Epidermal melanocyte (primary cell): Measurements from ENCODE around the gene CIAPIN1.
A peak's percentile ranks its signal among the peaks of the same experiment; 100 is the strongest.
"Not testable (repeated sequence)": the region's sequence is repeated elsewhere in the genome, so short reads cannot be mapped to it uniquely, and the experiment has no call there.

Source experiments
- DNase-seq: peaks from one replicate; pipeline ENCODE4 v3.0.0; 2011; ENCODE audit warnings: low spot score; ENCODE audit not compliant: insufficient read length

Gene CIAPIN1

GRCh38 chr16:57440551-57440950, 6.6 kb downstream of the CIAPIN1 start:
- not testable (repeated sequence) for DNase-seq

GRCh38 chr16:57439947-57440346, 7.2 kb downstream of the CIAPIN1 start:
- DNase-seq, result not testable (repeated sequence)

- DNase-seq, result no peak
Observed at GRCh38 chr16:57435838-57436237, 11.3 kb downstream of the CIAPIN1 start.

GRCh38 chr16:57434003-57434402, 13.2 kb downstream of the CIAPIN1 start:
- DNase-seq, result no peak

GRCh38 chr16:57432989-57433388, 14.2 kb downstream of the CIAPIN1 start:
- no peak for DNase-seq

GRCh38 chr16:57432505-57432904, 14.7 kb downstream of the CIAPIN1 start:
- DNase-seq, result no peak

GRCh38 chr16:57430955-57431354, 16.2 kb downstream of the CIAPIN1 start:
- no peak for DNase-seq

GRCh38 chr16:57427824-57428223, 19.4 kb downstream of the CIAPIN1 start:
- DNase-seq, result no peak

GRCh38 chr16:57427307-57427706, 19.9 kb downstream of the CIAPIN1 start:
- DNase-seq, result no peak

- no peak for DNase-seq
Observed at GRCh38 chr16:57426356-57426755, 20.8 kb downstream of the CIAPIN1 start.

- DNase-seq, result no peak
Observed at GRCh38 chr16:57424583-57424982, 22.6 kb downstream of the CIAPIN1 start.

GRCh38 chr16:57423152-57423551, 24.0 kb downstream of the CIAPIN1 start:
- no peak for DNase-seq

- DNase-seq, result peak; percentile 37
Observed at GRCh38 chr16:57422026-57422944, 24.9 kb downstream of the CIAPIN1 start.

GRCh38 chr16:57419506-57419905, 27.7 kb downstream of the CIAPIN1 start:
- no peak for DNase-seq

GRCh38 chr16:57416084-57416483, 31.1 kb downstream of the CIAPIN1 start:
- DNase-seq, result no peak

- DNase-seq, result no peak
Observed at GRCh38 chr16:57413733-57414132, 33.5 kb downstream of the CIAPIN1 start.

GRCh38 chr16:57413301-57413730, 33.9 kb downstream of the CIAPIN1 start:
- no peak for DNase-seq

GRCh38 chr16:57412584-57412983, 34.6 kb downstream of the CIAPIN1 start:
- DNase-seq, result no peak

GRCh38 chr16:57411362-57411976, 35.7 kb downstream of the CIAPIN1 start:
- DNase-seq, result no peak

- DNase-seq, result no peak
Observed at GRCh38 chr16:57409870-57410587, 37.2 kb downstream of the CIAPIN1 start.

- no peak for DNase-seq
Observed at GRCh38 chr16:57409065-57409464, 38.1 kb downstream of the CIAPIN1 start.
